Non-pigmented ciliary epithelial cell (primary cell): ENCODE measurements around the gene SDCBP2.

Experiments used
- DNase-seq: peaks from one replicate; pipeline ENCODE4 v3.0.0-alpha.2; 2010; ENCODE audit warnings: low read depth

SDCBP2 gene

GRCh38 chr20:1295276-1295930, 33.5 kb downstream of the SDCBP2 start:
- no peak for DNase-seq

GRCh38 chr20:1294497-1294896, 34.4 kb downstream of the SDCBP2 start:
- no peak for DNase-seq

DNA sequence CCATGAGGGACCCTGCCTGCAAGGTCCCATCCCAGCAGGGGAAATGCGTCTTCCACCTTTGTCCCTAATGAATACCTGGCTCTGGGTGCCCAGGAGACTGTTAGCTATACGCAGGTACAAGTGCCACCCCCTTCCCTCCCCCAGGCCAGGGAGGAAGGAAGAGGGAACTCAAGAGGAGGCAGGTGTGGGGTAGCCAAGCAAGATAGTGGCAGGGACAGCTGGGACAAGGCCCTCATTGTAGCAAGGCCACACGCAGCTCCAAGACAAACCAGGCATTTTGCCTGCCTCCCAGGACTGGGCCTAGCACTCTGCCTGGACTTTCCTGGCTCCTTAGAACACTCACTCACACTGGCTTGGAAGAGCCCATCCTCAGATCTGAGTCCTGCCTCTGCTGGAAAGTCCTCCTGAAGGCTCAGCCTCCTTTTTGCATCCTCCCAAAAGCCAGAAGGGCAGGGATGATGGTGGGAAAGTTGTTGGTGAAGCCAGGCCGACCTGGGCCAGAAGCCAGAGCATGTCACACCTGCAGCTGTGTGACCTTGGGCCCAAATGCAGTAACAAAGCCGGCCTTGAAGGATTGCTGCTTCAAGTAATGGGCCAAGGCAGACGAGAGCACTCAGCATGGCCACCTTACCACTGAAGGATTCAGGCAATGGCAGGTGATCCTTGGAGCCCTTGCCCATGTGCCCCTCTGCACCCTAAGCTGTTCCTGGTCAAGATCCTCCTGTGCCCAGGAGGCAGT, 35.1 kb downstream of the SDCBP2 start:
- no peak for DNase-seq

DNA sequence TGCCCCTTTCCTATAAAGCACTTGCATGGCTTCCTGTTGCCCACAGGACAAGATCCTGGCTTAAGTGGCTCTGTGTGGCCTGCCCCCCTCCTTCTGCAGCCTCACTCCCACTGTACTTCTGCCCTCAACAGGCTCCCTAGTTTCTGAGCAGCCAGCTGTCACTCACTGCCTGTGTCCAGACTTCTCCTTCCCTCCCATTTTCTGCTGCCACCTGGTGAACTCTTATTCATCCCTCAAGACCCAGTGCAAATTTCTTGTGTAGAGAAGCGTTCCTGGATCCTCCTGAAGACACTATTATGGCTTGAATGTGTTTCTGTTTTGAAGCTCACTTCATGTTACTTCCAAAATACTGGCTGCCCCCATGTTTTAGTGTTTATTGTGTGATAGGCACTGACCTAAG, 36.3 kb downstream of the SDCBP2 start:
- no peak for DNase-seq

DNA sequence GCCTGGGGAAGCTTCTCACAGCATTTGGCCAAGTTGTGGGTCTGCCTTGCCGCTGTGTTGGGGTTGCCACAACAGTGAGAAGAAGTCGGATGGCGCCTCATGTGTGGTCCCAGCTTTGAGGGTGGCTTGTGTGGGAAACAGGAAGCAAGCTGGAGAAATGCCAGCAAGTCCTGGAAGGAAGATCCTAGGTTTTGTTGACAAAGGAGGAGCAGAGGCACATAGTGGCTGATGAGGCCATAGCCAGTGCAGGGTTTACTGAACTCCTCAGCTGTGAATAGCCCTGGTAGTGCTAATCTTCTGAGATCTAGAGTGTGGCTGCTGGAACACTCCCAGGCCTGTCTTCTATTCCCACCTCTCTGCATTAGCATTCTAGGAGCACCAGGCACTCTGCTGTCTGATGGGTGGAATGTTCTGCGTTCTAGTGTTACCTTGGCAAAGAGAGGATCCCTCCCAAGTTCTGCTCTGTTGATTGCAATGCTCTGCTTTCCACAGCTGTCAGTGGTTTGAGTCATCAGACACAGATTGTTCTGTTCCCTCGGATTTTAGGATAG, 37.7 kb downstream of the SDCBP2 start:
- DNase-seq, result no peak

- no peak for DNase-seq
These were observed 41.0 kb downstream of the SDCBP2 start for GRCh38 chr20:1287787-1288569.

DNA sequence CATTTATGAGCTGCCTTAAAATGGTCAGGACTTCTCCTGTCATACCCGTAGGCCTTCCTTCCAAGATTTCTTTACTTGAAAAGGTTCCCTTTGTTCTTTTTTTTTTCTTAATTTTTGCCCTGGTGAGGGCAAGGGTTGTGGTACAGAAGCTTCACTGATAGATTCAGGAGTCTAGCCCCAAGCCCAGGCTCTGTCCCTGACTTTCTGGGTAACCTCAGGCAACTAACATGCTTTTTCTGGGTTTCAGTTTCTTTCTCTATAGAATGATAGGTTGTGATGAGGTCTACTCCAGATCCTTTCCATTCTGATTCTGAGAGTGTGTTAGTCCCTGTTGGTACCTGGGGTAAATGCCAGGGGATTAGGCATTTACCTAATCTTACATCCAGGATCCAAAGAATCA, 41.6 kb downstream of the SDCBP2 start:
- DNase-seq, result no peak

GRCh38 chr20:1286267-1287024, 42.5 kb downstream of the SDCBP2 start:
- DNase-seq, result no peak

GRCh38 chr20:1283522-1284510, 45.1 kb downstream of the SDCBP2 start:
- no peak for DNase-seq

DNA sequence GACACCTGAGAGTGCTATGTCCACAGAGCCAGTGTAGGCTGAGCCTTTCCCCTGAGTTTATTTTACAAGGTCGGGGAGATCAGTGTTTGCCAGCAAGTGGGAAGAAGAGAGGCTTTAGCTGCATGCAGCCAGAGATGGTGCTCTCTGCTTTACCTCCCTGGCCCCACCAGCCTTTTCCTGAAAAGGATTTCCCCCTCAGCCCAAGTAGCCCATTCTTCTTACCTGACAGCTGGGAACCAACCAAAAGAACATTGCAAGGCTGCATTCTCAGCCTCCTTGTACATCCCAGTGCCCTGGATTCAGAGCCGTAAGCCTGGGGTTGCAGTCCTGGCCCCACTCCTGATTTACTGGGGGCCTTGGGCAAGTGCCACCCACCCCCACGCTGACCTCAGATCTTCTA, 46.0 kb downstream of the SDCBP2 start:
- DNase-seq, result no peak

DNA sequence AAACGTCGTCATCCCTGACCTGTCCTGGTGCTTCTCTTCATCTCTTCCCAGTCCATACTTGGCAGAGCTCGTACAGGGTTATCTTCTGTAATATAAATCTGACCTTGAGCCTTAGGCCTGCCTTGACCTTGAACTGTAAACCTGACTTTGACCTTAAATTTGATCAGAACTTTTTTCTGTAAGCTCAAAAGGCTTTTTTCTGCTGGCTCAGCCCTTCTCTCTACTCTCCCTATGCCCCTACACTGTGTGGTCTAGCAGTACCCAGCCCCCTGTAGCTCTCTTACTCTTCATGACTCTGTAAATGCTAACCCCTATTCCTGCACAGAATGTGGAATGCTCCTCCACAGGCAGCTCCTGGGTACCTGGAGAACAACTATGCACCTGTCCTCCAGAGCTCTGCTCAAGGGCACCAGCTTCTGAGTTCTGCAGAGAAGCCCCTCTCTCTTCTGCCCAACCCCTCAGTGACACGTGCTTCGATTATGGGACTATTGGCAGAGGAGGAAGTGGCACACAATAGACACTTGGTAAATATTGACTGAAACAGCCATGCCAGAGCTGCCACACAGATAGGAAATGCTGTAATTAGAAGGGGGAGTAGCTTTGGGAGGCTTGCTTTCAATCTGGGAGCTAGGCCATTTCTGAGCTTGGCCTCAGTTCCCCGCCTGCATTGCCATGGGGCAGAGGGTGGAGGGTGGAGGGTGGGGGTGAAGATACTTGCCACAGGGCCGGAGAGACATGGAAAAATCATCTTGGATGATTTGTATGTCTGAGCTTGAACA, 47.5 kb downstream of the SDCBP2 start:
- DNase-seq, result no peak

DNA sequence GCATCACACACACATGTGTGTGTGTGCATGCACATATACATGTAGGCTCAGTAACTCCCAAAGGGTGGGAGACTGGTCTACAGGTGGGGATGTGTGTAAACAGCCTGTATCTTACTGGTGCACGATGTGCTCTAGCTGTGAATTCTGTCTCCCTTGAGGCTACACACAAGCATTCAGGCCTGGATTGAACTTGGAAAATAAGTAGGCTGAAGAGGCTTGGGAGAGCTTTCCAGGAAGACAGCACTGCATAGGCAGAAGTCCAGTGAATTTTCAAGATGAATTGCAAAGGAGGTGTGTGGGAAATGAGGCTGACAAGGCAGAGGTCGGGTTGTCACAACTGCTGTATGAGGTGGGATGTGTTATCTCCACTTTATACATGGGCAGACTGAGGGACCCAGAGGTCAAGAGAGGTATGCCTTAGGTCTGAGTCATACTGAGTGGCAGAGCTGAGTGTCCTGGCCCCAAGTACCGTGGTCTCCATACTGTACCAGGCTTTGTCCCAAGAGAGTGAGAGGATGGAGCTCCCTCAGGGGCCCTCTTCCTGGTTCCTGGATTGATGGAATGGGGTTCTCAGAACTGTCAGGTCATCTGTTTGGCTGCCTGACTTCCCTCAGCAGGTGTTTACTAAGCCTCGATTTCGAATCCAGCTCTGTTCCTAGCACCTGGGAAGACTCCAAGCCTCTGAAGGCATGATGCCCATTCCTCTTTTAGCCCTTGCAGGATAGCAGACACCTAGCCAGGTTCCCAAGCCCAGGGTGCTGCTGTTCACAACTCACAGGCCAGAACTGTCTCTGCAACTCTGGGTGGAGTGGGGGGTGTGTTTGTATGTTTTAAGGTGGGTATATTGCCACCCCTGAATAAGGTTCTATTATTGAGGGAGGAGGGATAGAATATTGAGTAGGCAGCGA, 48.5 kb downstream of the SDCBP2 start:
- DNase-seq, result no peak

DNA sequence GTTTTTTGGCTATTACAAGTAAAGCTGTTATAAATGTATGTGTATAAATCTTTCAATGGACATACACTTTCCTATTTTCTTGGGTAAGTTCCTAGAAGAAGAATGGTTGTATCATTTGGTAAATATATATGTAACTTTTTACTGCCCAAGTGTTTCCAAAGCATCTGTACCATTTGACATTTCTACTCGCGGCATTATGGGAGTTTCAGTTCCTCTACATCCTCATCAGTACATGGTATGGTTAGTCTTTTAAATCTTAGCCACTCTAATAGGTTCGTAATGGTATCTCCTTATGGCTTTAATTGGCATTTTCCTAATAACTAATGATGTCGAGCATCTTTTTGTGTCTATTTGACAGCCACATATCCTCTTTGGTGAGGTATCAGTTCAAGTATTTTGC, 49.9 kb downstream of the SDCBP2 start:
- DNase-seq, result no peak

DNA sequence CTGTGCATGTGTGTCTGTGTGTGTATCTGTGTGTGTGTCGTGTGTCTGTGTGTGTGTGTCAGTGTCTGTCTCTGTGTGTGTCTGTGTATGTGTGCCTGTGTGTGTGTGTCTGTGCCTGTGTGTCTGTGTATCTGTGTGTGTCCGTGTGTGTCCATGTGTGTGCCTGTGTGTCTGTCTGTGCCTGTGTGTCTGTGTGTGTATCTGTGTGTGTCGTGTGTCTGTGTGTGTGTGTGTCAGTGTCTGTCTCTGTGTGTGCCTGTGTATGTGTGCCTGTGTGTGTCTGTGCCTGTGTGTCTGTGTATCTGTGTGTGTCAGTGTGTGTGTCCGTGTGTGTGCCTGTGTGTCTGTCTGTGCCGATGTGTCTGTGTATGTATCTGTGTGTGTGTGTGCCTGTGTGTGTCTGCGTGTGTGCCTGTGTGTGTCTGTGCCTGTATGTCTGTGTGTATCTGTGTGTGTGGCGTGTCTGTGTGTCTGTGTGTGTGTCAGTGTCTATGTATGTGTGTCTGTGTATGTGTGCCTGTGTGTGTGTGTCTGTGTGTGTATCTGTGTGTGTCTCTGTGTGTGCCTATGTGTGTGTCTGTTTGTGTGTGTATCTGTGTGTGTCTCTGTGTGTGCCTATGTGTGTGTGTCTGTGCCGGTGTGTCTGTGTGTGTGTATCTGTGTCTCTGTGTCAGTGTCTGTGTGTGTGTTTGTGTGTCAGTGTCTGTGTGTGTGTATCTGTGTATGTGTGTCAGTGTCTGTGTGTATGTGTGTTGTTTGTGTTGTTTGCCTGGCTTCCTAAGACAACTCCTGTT, 51.2 kb downstream of the SDCBP2 start:
- no peak for DNase-seq

DNA sequence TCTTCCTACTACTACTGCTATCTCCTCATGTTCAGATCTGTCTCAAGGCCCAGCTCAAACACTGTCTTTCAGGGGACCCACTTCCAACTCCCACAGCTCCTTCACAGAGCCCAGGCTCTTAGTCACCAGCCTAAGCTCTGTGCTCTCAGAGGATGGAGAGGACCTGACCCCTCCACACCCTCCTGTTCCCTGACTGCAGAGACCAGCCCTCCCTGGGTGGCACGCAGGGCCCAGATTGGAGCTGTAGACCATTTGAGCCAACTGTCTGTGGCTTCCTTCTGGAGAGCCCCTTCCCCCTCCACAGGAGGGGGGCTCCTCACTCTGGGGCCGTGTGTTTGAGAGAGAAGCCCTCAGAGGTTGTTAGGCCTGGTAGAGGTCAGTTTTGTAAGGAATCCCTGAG, 53.0 kb downstream of the SDCBP2 start:
- DNase-seq, result no peak

- DNase-seq, result no peak
These were observed 54.2 kb downstream of the SDCBP2 start for GRCh38 chr20:1274485-1275311.

DNA sequence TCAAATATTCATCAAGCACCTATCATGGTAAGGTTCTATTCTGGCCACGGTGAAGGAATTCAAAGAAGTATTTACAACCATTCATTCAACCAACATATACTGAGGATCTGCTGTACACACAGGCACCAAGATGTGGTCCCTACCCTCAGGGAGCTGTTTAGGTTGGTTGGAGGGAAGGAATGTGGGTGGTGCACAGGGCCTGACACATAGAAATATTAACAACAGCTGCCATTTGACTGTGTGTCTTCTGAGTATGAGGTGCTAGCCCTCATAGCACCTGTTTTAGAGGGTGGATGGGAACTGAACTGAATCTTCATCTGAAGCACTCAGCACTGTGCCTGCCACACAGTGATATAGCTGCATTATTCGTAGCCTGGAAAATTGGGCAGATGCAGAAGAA, 55.6 kb downstream of the SDCBP2 start:
- no peak for DNase-seq
